Liver (tissue), 3 donors: Measurements from ENCODE around the gene EML1.

ENCODE experiments used
- ATF3 ChIP-seq: IDR thresholded peaks from 2 replicates; pipeline ENCODE4 v1.6.1; 2016; ENCODE audit warnings: antibody characterized with exemption
- CTCF ChIP-seq: fragments of 150-350 bp; IDR thresholded peaks from 2 replicates; pipeline ENCODE4 v1.5.1; 2017; ENCODE audit warnings: improper control_type of control experiment, low read depth, low read length; ENCODE audit not compliant: missing input control
- HNF4A ChIP-seq, 2 donors: conservative IDR thresholded peaks; 2 replicates each; pipeline ENCODE4 v1.6.1; 2016; ENCODE audit warnings: antibody characterized with exemption in 2 of 2, mild to moderate bottlenecking in 2 of 2
- MAX ChIP-seq: IDR thresholded peaks from 2 replicates; pipeline ENCODE4 v1.6.1; 2016; ENCODE audit warnings: antibody characterized with exemption
- RAD21 ChIP-seq, 2 donors: IDR thresholded peaks; 2 replicates each; pipeline ENCODE4 v1.6.1; 2016; ENCODE audit warnings: antibody characterized with exemption in 2 of 2, mild to moderate bottlenecking in 2 of 2
- REST ChIP-seq: IDR thresholded peaks from 2 replicates; pipeline ENCODE4 v1.6.1; 2016; ENCODE audit warnings: antibody characterized with exemption, mild to moderate bottlenecking
- SP1 ChIP-seq: IDR thresholded peaks from 2 replicates; pipeline ENCODE4 v1.6.1; 2018; ENCODE audit warnings: antibody characterized with exemption, mild to moderate bottlenecking
- TAF1 ChIP-seq: conservative IDR thresholded peaks from 2 replicates; pipeline ENCODE4 v1.6.1; 2016; ENCODE audit warnings: antibody characterized with exemption, mild to moderate bottlenecking
- YY1 ChIP-seq: IDR thresholded peaks from 2 replicates; pipeline ENCODE4 v1.6.1; 2016; ENCODE audit warnings: antibody characterized with exemption, mild to moderate bottlenecking
- TF ChIP-seq, protein P1 (sequence below): IDR thresholded peaks from 2 replicates; pipeline ENCODE4 v1.6.1; 2016; ENCODE audit warnings: antibody characterized with exemption
- donor health status: healthy.
- donor health status: healthy.

GRCh38 chr14:99910337-99911309 lies 117.4 kb downstream of the EML1 start:
- TF ChIP-seq, protein P1, sequence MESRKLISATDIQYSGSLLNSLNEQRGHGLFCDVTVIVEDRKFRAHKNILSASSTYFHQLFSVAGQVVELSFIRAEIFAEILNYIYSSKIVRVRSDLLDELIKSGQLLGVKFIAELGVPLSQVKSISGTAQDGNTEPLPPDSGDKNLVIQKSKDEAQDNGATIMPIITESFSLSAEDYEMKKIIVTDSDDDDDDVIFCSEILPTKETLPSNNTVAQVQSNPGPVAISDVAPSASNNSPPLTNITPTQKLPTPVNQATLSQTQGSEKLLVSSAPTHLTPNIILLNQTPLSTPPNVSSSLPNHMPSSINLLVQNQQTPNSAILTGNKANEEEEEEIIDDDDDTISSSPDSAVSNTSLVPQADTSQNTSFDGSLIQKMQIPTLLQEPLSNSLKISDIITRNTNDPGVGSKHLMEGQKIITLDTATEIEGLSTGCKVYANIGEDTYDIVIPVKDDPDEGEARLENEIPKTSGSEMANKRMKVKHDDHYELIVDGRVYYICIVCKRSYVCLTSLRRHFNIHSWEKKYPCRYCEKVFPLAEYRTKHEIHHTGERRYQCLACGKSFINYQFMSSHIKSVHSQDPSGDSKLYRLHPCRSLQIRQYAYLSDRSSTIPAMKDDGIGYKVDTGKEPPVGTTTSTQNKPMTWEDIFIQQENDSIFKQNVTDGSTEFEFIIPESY, result no peak
- TF ChIP-seq CTCF (no peak), SP1 (no peak), REST (no peak), YY1 (no peak), TAF1 (no peak), MAX (no peak), RAD21 (IDR thresholded peaks at IDR 0.05) (no peak), HNF4A (conservative IDR thresholded peaks at IDR 0.05) (no peak), ATF3 (no peak)
